Measurements from ENCODE around the gene UBIAD1.
"Not testable (repeated sequence)": the region's sequence is repeated elsewhere in the genome, so short reads cannot be mapped to it uniquely, and the experiment has no call there.

Gene UBIAD1

GRCh38 chr1:11256299-11256698, 16.7 kb upstream of the UBIAD1 start:
- Histone ChIP-seq H3K4me3 (ENCODE audit: low read length) (no peak overlapping the region), H3K9ac (ENCODE audit: low read length) (no peak overlapping the region), H3K4me1 (ENCODE audit: control insufficient read depth, insufficient read depth, low read length) (peaks cover 2% of the 10 kb centered on the region), H3K9me3 (ENCODE audit: control insufficient read depth, low read length) (no peaks in the 10 kb centered on the region), H3K36me3 (ENCODE audit: control insufficient read depth, insufficient read depth, low read length) (peaks cover 13% of the 10 kb centered on the region), H3K27me3 (ENCODE audit: control insufficient read depth, insufficient read depth, low read length) (no peaks in the 10 kb centered on the region)

DNA sequence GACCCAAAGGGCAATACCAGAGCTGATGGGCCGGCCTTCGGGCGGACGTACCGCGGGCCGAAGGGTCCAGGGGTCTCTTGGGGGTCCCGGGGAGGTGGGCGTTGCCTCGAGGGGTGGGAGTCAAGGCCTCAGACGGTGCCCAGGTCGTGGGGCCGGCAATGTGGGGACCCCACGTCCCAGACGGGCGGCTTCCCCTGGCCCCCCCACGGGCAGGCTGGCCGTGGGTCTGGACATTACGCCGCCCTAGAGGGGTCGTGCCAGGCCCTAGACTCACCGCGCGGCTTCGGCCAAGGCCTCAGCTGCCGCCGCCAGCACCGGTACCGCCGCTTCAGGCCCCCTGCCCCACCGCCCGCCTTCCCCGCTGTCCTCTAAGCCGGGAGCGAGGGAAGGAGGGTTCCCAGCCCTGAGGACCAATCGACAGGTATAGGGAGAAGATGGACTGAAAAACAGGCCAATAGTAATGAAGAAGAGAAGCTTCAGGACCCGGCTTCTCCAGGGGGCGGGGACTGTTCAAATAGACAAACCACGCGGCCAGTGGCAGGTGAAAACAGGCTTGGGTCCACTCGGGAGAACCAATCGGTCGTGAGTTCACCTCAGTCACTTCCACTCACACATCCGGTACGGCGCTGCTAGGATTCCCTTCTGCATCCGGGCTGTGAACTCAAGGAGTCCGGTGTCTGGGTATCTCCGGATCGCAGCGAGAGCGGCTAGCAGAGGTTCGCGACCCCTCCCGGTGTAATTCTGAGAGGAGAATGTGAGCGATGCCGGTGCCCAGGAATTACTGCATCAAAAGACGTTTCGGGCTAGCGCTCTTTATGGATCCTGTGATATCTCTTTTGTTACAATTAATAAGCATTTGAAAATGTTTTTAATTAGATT, 10.6 kb upstream of the UBIAD1 start, which contains the start of gene MTOR:
MTOR (minus strand) TSS at position 381 of the 879 bp plus-strand sequence. CDS start 3,142 bp downstream, outside the sequence.
- peak within 1 kb of the TSS; percentile 70 for H3K9ac ChIP-seq (ENCODE audit: low read length)

DNA sequence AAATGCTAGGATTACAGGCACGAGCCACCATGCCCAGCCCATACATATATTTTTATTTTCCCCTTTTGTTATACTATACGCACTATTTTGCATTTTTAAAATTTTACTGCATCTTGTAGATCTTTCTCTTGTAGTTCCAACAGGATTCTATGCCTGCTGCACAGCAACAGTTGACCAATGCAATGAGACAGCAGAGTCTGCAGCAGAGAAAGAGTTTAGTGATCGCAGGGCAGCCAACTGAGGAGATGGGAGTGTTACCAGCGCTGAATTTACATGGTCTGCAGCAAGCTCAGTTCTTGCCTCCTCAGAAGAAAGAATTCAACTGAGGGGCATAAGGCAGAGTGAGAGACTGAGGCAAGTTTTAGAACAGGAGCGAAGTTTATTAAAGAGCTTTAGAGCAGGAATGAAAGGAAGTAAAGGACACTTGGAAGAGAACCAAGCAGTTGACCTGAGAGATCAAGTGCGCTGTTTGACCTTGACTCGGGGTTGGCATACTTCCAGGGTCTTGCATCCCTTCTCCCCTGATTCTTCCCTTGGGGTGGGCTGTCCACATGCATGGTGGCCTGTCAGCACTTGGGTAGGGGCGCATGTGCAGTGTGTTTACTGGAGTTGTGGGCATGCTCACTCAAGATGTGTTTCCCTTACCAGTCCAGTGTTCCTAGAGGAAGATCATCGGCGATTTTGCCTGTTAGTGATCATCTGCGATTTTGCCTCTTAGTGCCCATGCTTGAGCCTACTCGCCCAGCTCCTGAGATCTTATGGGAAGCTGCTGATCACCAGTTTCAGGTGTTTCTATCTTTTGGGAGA, 6.5 kb upstream of the UBIAD1 start:
- H3K4me3 ChIP-seq (ENCODE audit: low read length), result no peak overlapping the region
- H3K9ac ChIP-seq (ENCODE audit: low read length), result no peak overlapping the region
- no peaks in the 10 kb centered on the region for H3K27me3 ChIP-seq (ENCODE audit: control insufficient read depth, insufficient read depth, low read length)
- no peaks in the 10 kb centered on the region for H3K9me3 ChIP-seq (ENCODE audit: control insufficient read depth, low read length)
- H3K4me1 ChIP-seq (ENCODE audit: control insufficient read depth, insufficient read depth, low read length), result peaks cover 6% of the 10 kb centered on the region
- no peaks in the 10 kb centered on the region for H3K36me3 ChIP-seq (ENCODE audit: control insufficient read depth, insufficient read depth, low read length)

More for the DNA sequence above, 10.6 kb upstream of the UBIAD1 start, which contains the start of gene MTOR:
- Histone ChIP-seq H3K27me3 (ENCODE audit: control insufficient read depth, insufficient read depth, low read length) (no peaks in the 10 kb centered on the region), H3K9me3 (ENCODE audit: control insufficient read depth, low read length) (no peaks in the 10 kb centered on the region), H3K4me3 (ENCODE audit: low read length) (peak within 1 kb of the TSS; percentile 47), H3K36me3 (ENCODE audit: control insufficient read depth, insufficient read depth, low read length) (no peaks in the 10 kb centered on the region), H3K4me1 (ENCODE audit: control insufficient read depth, insufficient read depth, low read length) (peaks cover 7% of the 10 kb centered on the region)

GRCh38 chr1:11267350-11268337, 5.4 kb upstream of the UBIAD1 start:
- H3K9me3 ChIP-seq (ENCODE audit: control insufficient read depth, low read length); H3K27me3 ChIP-seq (ENCODE audit: control insufficient read depth, insufficient read depth, low read length); H3K9ac ChIP-seq (ENCODE audit: low read length): not testable (repeated sequence)

DNA sequence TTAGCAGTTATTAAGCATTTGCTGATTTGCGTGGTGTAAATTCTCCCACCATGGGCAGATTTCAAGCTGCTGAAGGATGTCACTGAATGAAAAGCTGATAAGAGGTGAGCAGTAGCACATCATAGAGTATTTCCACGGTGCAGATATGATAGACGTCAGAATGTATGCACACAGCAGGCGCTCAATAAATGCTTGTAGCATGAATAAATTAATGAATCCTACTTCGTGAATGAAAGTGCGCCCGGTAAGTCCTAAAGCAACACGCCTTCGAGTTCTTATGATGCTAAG, 510 bp upstream of the UBIAD1 start:
- H3K27me3 ChIP-seq (ENCODE audit: control insufficient read depth, insufficient read depth, low read length), result no peaks in the 10 kb centered on the region
- no peaks in the 10 kb centered on the region for H3K36me3 ChIP-seq (ENCODE audit: control insufficient read depth, insufficient read depth, low read length)
- no peak overlapping the region for H3K4me3 ChIP-seq (ENCODE audit: low read length)
- no peaks in the 10 kb centered on the region for H3K9me3 ChIP-seq (ENCODE audit: control insufficient read depth, low read length)
- H3K4me1 ChIP-seq (ENCODE audit: control insufficient read depth, insufficient read depth, low read length), result peaks cover 20% of the 10 kb centered on the region
- no peak overlapping the region for H3K9ac ChIP-seq (ENCODE audit: low read length)

More at GRCh38 chr1:11267350-11268337, 5.4 kb upstream of the UBIAD1 start:
- not testable (repeated sequence) for H3K4me3 ChIP-seq (ENCODE audit: low read length); H3K36me3 ChIP-seq (ENCODE audit: control insufficient read depth, insufficient read depth, low read length); H3K4me1 ChIP-seq (ENCODE audit: control insufficient read depth, insufficient read depth, low read length)

DNA sequence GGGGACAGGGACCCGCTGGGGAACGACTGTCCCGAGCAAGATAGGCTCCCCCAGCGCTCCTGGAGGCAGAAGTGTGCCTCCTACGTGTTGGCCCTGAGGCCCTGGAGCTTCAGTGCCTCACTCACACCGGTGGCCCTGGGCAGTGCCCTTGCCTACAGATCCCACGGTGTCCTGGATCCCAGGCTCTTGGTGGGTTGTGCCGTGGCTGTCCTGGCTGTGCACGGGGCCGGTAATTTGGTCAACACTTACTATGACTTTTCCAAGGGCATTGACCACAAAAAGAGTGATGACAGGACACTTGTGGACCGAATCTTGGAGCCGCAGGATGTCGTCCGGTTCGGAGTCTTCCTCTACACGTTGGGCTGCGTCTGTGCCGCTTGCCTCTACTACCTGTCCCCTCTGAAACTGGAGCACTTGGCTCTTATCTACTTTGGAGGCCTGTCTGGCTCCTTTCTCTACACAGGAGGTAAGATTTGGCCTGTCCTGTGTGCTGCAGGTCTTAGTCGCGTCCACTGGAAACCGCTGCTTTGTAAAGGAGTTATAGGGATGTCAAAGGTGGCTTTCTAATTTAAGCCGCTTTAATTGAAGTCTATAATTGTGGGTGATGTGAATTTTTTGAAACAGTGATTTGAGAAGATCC, 717 bp downstream of the UBIAD1 start:
- no peaks in the 10 kb centered on the region for H3K9me3 ChIP-seq (ENCODE audit: control insufficient read depth, low read length)
- H3K27me3 ChIP-seq (ENCODE audit: control insufficient read depth, insufficient read depth, low read length), result no peaks in the 10 kb centered on the region
- peak overlapping the region; percentile 38 for H3K4me3 ChIP-seq (ENCODE audit: low read length)
- H3K36me3 ChIP-seq (ENCODE audit: control insufficient read depth, insufficient read depth, low read length), result no peaks in the 10 kb centered on the region
- H3K4me1 ChIP-seq (ENCODE audit: control insufficient read depth, insufficient read depth, low read length), result peaks cover 20% of the 10 kb centered on the region
- peak overlapping the region; percentile 84 for H3K9ac ChIP-seq (ENCODE audit: low read length)

GRCh38 chr1:11279152-11279551, 6.2 kb downstream of the UBIAD1 start:
- Histone ChIP-seq H3K27me3 (ENCODE audit: control insufficient read depth, insufficient read depth, low read length) (no peaks in the 10 kb centered on the region), H3K4me1 (ENCODE audit: control insufficient read depth, insufficient read depth, low read length) (peaks cover 16% of the 10 kb centered on the region), H3K9ac (ENCODE audit: low read length) (no peak overlapping the region), H3K4me3 (ENCODE audit: low read length) (no peak overlapping the region), H3K36me3 (ENCODE audit: control insufficient read depth, insufficient read depth, low read length) (no peaks in the 10 kb centered on the region), H3K9me3 (ENCODE audit: control insufficient read depth, low read length) (no peaks in the 10 kb centered on the region)

- no peaks in the 10 kb centered on the region for H3K27me3 ChIP-seq (ENCODE audit: control insufficient read depth, insufficient read depth, low read length)
- H3K4me1 ChIP-seq (ENCODE audit: control insufficient read depth, insufficient read depth, low read length), result peaks cover 16% of the 10 kb centered on the region
- no peaks in the 10 kb centered on the region for H3K36me3 ChIP-seq (ENCODE audit: control insufficient read depth, insufficient read depth, low read length)
- H3K9me3 ChIP-seq (ENCODE audit: control insufficient read depth, low read length), result no peaks in the 10 kb centered on the region
- no peak overlapping the region for H3K4me3 ChIP-seq (ENCODE audit: low read length)
- H3K9ac ChIP-seq (ENCODE audit: low read length), result no peak overlapping the region
Measured at GRCh38 chr1:11279630-11280029, 6.6 kb downstream of the UBIAD1 start.

- Histone ChIP-seq H3K9ac (ENCODE audit: low read length) (no peak overlapping the region), H3K36me3 (ENCODE audit: control insufficient read depth, insufficient read depth, low read length) (no peaks in the 10 kb centered on the region), H3K27me3 (ENCODE audit: control insufficient read depth, insufficient read depth, low read length) (no peaks in the 10 kb centered on the region), H3K4me1 (ENCODE audit: control insufficient read depth, insufficient read depth, low read length) (peaks cover 9% of the 10 kb centered on the region), H3K9me3 (ENCODE audit: control insufficient read depth, low read length) (no peaks in the 10 kb centered on the region), H3K4me3 (ENCODE audit: low read length) (no peak overlapping the region)
Measured at GRCh38 chr1:11280719-11281376, 7.8 kb downstream of the UBIAD1 start.

DNA sequence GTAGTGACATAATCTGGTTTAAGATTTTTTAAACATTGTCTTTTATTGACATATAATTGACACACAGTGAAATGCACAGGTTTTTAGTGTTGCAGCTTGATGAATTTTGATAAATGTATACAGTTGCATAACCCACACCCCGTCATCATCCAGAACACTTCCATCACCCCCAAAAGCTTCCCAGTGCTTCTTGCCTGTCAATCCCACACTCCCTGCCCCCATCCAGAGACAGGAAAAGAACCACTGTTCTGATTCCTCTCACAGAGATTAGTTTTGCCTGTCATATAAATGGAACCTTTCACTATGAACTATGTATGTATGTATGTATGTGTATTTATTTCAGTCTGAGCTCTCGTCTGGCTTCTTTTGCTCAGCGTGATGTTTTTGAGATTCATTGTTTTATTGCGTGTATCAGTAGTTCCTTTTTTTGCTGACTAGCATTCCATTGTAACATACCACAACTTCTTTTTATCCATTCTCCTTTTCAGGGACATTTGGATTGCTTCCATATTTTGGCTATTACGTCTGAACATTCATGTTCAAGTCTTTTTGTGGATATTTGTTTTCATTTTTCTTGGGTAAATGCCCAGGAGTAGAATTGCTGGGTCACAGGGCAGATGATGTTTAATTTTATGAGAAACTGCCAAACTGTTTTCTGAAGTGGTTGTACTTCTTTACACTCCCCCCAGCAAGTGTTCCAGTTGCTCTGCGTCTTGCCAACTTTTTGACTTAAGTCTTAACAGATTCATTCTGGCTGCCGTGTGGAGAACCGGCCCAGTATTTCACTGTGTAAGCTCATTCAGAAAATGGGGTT, 8.7 kb downstream of the UBIAD1 start:
- Histone ChIP-seq H3K4me3 (ENCODE audit: low read length) (no peak overlapping the region), H3K9me3 (ENCODE audit: control insufficient read depth, low read length) (no peaks in the 10 kb centered on the region), H3K36me3 (ENCODE audit: control insufficient read depth, insufficient read depth, low read length) (no peaks in the 10 kb centered on the region), H3K4me1 (ENCODE audit: control insufficient read depth, insufficient read depth, low read length) (peaks cover 4% of the 10 kb centered on the region), H3K27me3 (ENCODE audit: control insufficient read depth, insufficient read depth, low read length) (no peaks in the 10 kb centered on the region), H3K9ac (ENCODE audit: low read length) (no peak overlapping the region)
